Right renal pelvis (tissue), 4 donors: Measurements from ENCODE around the gene RSPRY1. TPM values are rescaled to one million over a fixed set of nuclear protein-coding genes. Genes with fewer than 3 reads are reported as not detected.

Source experiments
- DNase-seq, 4 donors: peaks; one replicate each; pipeline ENCODE4 v3.0.0-alpha.2; 2013; ENCODE audit warnings: low read depth in 4 of 4, low spot score in 3 of 4, missing footprints in 1 of 4
- polyA plus RNA-seq, 4 donors: library from polyadenylated mRNA; unstranded; fragments of 120-200 nt; gene quantifications; one replicate each; pipeline ENCODE4 v1.2.1, GENCODE V29; 2013; ENCODE audit not compliant: insufficient read length in 4 of 4

The RSPRY1 gene
- polyA plus RNA-seq, 4 donors: 39.7 to 54.0 (median 48.6) TPM

DNA sequence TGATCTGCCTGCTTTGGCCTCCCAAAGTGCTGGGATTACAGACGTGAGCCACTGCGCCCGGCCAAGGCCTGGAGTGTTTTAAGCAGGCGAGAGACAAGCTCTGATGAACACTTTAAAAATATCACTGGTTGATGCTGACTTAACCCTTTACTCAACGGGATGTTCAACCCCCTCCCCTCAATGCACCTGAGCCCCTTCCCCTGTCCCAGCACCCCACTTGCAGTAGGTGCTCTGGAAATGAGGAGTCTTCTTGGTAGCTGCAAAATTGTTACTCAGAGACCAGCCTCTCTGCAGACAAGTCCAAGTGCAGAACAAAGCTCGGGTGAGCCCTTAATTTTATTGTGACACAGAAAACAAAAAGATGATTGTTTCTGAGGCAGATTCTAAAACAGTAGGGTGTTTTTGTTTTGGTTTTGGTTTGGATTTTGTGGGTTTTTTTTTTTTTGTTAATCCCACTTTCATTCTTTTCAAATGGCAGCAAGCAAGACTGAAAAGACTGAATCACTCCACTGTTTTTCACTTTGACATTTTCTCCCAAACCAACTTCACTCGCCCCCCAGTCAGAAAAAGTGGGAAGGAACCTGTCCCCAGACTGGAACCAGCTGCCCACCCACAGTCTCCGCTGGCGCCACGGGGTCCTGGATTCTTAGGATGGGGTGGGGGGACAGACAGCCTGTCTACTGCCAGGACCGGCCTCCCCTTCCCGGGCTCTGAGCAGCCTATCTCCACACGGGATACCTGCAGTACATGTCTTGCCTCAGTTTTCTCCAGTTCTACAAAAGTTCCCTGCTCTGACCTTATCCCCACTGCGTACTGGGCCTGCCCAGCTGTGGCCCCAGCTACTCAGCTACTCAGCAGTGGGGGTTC lies 103.5 kb downstream of the RSPRY1 start:
- no peak for DNase-seq

Other genes with a start within 250 kb of the RSPRY1 start
- gene CETP, start 224.4 kb upstream of the RSPRY1 start, polyA plus RNA-seq: 10 to 100 TPM; 11.6 to 16.4 (median 12.9) TPM
- gene NLRC5, start 196.8 kb upstream of the RSPRY1 start, polyA plus RNA-seq: 1 to 10 TPM; 2.1 to 3.3 (median 2.3) TPM
- 10 to 100 TPM; 34.7 to 40.8 (median 39.3) TPM for gene CPNE2, start 93.7 kb upstream of the RSPRY1 start, polyA plus RNA-seq
- 100 to 1,000 TPM in 3 of 4 donors, 10 to 100 TPM in 1; 90.5 to 123 (median 115) TPM for gene PSME3IP1, start 290 bp upstream of the RSPRY1 start, polyA plus RNA-seq
- 10 to 100 TPM; 75.5 to 95.4 (median 90.0) TPM for gene ARL2BP, start 58.9 kb downstream of the RSPRY1 start, polyA plus RNA-seq
- gene PLLP, start 98.3 kb downstream of the RSPRY1 start, polyA plus RNA-seq: 10 to 100 TPM; 19.4 to 24.4 (median 21.1) TPM
- gene CCL22, start 172.5 kb downstream of the RSPRY1 start, polyA plus RNA-seq: under 1 TPM in 3 of 4 donors, not detected in 1; 0.06 to 0.16 (median 0.12) TPM
- gene CX3CL1, start 186.2 kb downstream of the RSPRY1 start, polyA plus RNA-seq: 10 to 100 TPM; 30.3 to 40.4 (median 30.9) TPM
- gene CCL17, start 218.4 kb downstream of the RSPRY1 start, polyA plus RNA-seq: under 1 TPM in 2 of 4 donors, not detected in 2; 0.13 to 0.32 TPM